Measurements from ENCODE around the gene MAP2.

DNA sequence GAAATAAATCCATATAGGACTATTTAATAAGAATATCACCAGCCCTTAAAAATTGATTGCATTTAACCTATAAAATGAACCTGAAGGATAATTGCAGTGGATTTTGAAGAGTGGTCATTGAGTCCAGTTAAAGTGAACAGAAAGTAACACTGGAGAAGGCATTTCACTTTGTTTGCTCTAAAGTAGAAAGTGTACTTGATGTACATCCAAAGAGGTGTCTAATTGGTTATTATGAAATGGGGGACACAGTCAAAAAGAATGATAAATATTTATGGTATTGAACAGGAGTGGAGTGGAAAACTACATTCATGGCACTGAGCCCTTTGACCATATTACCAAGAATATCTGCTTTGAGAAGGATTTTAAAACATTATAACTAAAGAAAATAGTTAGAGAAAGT lies 28.2 kb upstream of the MAP2 start:
- TF ChIP-seq CTCF (IDR thresholded peaks at IDR 0.05): no peak
- TF ChIP-seq EP300 (IDR thresholded peaks at IDR 0.05): no peak
- no peak for TF ChIP-seq POLR2AphosphoS5 (IDR thresholded peaks at IDR 0.05)
- no peak for TF ChIP-seq POLR2A (IDR thresholded peaks at IDR 0.05)
